GM18861 (cell line): Measurements from ENCODE around the gene CISH.

Experiments
- ATAC-seq: cut with Tn5 transposase; IDR thresholded peaks from one replicate; pipeline ENCODE4 v1.9.1; 2021; ENCODE audit not compliant: unreplicated experiment

Gene CISH, protein sequence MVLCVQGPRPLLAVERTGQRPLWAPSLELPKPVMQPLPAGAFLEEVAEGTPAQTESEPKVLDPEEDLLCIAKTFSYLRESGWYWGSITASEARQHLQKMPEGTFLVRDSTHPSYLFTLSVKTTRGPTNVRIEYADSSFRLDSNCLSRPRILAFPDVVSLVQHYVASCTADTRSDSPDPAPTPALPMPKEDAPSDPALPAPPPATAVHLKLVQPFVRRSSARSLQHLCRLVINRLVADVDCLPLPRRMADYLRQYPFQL

DNA sequence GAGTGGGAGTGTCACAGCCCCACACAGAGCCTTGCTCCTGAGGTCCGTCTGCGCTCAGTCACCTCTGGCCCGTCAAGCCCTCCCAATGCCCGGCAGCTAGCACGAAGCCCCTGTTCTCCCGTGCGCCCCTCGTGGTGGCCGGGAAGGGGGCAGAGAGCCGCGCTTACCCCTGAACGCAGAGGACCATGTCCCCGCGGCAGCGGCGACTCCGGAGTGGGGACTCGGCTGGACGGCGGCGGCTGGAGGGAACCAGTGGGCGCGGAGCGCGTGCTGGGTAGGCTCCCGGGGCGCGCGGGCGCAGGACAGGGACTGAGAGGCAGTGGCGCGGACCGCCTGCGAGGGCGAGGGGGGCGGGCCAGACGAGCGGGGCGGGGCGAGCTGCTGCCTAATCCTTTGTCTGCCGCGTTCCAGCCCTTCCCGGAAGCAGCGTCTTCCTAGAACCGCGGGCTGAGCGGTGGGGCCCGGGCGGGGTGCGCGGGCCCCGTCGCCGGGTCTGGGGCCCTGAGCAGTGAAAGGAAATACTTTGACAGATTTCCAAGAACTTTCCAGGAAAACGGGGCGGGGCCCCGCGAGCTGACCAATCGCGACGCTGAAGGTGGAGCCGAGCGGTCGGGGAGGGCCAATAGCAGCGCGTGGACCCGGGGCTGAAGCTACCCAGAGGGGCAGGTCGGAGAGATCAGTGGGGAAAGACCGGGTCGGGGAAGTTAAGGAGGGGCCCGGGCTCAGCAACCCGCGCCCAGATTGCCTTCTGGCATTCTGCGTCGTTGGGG, at the start of gene CISH:
CISH (minus strand) TSS at position 311 of the 770 bp plus-strand sequence; CDS start at position 187, 124 bp downstream.
- ATAC-seq: peak; percentile 53

DNA sequence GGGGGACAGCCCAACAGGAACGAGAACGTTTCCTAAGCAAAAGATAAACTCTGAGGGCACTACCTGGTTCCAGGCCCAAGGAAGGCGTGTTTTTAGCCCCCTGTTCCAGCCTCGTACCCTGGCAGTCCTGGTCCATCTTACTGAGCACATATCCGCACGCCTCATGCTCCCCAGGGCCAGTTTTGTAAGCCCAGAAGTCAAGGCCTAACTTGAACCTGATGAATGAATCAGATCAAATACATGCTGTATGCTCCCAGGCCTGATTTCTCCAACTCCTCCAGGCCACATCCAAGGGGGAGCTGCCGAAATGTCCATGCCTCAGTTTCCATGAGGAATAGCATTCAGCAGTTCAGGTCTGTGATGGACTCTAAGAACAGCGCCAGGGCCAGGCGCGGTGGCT, 48.8 kb upstream of the CISH start:
- ATAC-seq: no peak

DNA sequence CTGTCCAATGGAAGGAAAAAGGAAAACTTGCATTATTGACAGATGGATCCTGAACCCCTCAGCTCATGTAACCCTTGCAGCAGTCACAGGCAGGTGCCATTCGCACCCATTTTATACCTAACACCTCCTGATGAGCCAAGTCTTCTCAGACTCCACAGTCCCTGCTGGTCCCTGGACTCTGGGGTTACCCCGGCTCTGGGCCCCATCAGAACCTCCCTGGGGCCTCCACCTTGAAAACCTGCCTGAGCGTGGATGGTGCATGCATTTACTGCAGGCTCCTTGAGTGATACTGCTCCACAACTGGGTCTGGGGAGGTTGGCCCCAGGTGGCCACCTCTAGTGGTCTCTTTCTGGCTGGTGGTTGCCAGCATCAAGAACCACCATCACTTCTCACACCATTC, 47.3 kb upstream of the CISH start:
- ATAC-seq: no peak

DNA sequence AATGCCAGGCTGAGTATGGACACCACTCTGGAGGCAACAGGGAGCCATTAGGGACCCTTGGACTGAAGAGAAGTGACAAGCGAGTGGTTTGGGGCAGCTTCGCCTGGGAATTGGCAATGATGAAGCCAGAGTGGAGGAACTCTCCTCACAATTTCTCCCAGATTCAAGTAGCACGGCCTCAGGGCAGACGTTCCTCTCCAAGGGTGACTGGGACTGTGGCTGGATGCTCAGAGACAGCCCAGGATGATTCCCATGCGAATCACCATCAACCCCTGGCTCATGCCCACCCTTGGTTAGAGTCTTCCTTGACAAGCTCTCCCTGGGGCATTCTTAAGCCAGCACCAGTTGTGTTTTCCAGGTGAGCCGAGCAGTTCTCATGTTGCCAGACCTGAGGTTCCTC, 46.8 kb upstream of the CISH start:
- no peak for ATAC-seq

DNA sequence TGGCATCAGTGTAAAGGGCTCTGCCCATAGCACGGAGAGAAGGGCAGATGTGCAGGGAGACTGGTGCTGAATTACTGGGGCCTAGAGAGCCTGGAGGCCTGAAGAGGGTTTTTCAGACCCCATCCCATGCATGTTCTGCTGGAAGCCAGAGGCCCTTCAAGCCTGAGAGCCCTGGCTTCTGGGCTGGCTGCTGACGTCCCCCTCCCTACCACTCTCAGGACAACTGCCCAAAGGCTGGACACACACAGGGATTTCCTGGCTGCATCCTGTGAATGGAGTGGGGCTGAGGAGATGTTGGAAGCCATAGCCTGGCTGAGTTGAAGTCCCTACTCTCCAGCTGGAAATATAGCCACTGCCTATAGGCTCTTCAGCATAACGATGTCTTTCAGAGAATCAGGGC, 46.2 kb upstream of the CISH start:
- ATAC-seq: no peak

DNA sequence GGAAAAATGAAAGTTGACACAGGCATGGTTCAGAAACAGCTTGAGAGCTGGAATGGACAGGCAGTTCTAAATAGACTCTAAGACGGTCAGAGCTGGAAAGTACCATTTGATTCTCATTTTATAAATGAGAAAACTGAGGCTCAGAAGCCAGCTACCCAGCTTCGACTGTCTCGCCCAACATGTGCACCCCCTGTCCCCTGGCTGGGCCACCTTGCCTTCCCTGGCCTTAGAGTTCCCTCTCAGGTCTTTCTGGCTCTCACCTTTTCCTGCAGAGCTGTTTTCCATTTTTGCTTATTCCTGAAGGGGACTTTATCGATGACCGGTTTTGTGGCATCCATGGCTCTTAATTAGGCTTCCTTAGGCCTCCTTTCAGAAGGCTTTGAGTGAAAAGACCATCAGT, 45.8 kb upstream of the CISH start:
- ATAC-seq: no peak

DNA sequence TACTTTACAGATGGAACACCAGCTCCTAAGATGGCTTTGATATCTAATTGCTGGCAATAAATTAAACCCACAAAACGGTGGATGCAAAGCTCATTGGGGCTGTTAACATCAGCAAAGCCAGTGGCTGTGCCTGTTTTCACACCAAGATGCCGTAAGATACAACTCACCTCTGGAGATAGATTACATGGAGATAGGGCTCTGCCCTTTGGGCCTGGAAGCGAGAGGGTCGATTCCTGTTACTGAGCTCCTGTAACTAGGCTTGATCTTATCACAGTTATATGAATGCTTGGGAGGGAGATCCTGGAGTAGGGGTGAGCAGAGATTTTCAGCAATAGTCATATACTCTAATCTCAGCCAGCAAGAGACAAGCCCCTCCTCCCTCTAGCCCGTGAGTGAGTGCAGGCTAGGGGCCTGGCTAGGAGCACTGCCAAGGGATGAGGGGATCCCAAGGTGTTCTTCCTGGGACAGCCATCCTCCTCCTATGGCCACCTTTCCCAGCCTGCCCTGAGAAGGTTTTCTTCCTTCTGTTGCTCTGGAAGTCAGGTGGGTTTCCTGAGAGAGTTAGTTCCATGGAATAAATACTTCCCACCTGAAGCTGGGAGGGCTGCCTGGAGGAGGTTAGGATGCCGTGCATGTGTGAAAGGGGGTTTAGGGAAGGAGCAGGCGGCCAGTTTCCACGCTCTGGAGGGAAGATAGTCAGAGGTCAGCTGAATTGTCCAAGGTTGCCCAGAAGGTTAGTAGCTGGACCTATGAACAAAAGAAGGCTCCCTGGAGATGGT, 45.0 kb upstream of the CISH start:
- ATAC-seq: no peak

DNA sequence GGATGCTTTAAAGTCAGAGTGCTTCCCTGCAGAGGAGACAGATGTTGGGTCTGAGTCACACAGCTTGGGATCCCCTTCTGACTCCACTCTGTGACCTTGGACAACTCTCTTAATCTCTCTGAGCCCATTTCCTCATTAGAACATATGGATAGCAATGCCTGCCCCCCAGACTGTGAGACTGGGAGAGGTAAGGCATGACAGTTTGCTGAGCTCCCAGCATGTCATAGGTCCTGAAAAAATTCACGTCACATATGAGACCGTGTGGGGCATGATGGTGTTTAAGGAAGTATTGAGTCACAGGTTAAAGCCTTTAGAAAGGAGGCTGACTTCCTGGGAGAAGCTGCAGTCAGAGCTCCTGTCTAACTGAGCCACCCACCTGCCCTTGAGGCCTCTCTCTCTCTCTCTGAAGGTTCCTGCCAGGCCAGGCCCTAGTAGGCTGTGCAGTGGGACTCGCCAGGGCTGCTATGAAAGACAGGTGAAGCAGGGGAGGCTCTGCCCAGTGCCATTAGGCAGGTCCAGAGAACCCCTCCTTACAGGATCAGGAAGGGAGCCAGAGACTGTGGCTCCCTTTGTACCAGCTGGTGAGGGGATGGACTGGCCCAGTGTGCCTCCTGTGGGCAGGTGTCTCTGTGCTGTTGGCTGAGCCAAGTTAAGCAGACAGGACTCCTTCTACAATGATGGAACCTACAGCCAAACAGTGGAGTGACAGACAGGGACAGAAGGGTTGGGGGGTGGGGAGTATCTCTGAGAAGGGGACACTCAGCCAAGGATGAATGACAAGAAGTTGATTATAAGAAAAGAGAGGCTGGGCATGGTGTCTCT, 43.6 kb upstream of the CISH start:
- ATAC-seq: no peak

DNA sequence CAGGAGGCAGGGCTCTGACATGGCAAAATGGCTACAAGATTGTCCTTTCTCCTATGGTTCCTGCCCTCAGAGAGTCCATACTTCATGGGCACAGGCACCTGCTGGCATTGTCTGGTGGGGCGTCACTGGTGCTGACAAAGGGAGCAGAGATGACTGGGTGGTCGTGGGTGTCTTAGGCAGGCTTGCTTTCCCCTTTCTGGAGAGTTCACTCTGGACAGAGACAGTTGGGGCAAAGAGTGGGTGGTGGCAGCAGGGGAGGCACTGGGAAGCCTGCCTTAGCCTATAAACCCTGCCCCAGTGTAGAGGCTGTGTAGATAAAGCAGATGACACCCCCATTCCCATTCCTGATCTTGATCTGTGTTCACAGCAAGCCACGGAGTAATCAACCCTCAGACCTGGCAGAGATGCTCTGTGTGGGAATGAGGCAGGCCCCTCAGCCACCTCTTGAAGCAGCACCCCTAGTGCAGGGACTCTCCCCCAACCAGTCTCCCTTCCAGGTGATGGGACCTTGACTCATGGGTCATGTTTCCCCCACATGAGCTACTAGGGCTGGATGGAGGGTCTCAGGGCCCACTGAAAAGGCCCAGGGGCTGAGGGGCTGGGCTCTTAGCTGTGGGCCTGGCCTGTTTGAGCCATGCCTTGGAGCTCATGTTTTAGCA, 42.5 kb upstream of the CISH start:
- no peak for ATAC-seq

DNA sequence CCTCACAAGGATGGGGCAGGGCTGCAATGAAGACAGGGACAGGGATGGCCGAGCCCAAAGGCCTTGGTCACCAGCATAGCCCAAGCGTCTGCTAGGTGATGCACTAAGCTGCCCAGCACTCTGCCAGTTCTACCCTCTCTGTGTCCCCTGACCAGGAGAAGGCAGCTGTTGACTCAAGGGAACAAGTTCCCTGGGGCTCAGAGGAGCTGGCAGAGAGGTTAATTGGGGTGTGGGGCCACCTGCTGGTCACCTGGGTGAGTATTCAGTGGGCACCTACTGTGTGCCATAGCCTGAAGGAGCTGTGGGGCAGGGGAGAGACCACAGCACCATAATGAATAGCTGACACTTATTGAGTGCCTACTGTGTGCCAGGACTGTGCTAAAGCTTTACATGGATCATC, 41.1 kb upstream of the CISH start:
- no peak for ATAC-seq

DNA sequence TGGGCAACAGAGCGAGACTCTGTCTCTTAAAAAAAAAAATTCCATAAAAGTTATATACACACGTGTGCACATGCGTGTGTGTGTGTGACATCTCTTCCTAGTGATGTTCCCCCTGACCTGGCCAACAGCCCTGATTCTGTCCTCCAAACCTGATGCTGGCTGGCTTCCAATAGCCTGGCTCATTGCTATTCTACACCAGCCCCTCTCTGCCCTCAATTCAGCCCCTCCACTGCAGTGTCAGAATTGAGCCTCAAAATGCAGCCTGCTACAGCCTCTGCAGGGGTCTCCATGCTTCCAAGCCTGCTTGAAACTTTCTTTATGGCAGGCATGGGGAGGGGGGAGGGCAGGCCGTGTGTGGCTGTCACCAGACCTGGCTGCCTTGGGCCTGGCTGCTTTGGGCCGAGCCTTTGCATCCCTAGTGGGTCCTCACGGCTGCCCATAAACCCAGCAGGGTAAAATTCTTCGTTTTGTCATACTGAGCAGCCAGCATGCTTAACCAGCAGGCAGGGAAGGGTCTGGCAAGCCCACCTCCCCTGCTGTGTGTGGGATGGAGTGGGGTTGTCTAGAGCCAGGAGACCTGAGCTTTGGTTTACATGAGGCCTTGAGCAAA, 40.5 kb upstream of the CISH start:
- ATAC-seq: no peak

DNA sequence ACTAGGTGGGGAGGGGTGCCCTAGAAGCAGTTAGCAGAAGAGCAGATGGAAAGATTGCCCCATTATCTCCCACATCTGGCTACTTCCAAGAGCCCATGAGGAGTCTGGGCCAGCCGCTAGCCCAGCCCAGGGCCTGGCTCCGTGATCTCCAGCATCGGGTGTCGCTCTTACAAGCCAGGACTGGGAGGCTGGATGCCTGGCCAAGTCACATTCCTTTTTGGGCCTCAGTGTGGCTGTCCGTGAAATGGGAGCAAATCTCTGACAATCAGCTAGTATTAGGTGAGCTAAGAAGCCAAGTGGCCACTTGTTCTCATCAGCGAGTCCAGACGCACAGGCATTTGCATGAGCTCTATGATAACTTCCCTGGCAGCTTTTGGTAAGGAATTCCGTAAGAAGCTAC, 39.9 kb upstream of the CISH start:
- no peak for ATAC-seq

DNA sequence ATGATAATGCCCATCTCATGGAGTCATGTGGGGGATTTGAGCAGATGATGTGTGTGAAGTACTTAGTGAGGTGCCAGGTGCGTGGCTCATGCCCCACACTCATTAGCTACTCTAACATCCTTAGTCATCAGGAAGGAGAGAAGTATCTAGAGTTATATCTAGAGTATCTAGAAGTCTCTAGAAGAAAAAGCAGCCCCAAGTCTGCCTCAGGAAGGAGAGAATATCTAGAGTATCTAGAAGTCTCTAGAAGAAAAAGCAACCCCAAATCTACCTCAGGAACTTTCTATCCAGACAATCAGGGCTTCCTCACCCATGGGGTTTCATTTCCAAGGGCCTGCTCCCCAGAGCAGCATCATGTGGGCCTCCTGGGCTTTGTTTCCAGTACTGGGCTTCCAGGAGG, 38.4 kb upstream of the CISH start:
- ATAC-seq: no peak

DNA sequence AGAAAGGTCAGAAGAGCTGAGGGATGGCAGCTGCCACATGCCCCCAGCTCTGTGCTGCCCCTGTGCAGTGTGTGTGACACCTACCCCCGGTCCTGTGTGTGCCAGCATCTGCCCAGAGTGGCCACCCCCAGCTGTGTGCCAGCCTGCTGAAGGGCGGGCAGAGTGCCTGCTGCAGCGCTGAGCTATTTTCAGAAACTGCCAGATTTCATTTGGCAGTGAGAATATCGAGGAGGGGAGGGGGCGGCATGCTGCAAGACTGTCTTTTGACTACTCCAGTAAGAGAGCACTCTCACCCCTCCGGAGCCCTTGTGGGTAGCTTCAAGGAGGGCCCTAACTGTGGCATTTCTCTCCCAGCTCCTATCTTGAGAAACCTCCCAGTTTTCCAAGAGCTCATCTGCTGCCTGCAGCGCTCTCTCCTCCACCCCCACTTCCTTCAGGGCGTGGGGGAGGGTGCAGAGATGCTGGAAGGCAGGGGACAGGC, 37.9 kb upstream of the CISH start:
- no peak for ATAC-seq

DNA sequence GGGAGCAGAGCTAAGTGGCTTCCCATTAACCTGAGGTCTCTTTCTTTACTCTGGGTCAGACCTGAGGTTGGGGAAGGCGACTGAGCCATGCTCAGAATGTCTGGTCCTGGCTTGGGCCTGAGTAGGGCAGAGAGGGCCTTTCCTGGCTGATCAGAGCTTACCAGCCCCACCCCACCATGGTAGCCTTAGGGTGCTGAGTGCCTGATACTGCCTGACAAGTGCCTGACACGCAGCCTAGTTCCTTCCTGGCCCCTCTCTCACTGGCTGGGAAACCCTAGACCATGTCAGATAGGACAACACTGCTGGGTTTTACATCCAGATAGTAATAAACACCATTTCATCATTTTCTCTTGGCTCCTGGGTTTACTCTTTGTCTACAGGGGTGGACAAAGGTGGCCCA, 37.4 kb upstream of the CISH start:
- no peak for ATAC-seq

DNA sequence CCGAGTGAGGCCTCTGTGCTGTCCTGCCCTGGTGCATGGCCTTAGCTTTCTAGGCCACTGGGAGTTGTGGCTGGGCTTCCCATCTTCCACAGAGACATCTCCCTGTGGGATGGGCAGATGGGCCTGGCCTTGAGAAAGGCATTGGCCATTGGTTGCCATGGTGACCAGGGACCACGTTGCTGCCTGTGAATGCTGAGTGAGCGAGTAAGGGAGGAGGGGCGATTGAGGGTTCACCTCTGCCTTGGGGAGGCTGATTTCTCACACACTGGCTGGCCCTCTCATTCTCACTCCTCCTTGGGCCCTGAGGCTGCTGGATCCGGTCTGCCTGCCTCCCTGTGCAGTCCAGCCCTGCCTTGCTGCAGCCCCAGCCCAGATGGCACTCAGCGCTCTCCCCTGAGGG, 36.7 kb upstream of the CISH start:
- no peak for ATAC-seq

DNA sequence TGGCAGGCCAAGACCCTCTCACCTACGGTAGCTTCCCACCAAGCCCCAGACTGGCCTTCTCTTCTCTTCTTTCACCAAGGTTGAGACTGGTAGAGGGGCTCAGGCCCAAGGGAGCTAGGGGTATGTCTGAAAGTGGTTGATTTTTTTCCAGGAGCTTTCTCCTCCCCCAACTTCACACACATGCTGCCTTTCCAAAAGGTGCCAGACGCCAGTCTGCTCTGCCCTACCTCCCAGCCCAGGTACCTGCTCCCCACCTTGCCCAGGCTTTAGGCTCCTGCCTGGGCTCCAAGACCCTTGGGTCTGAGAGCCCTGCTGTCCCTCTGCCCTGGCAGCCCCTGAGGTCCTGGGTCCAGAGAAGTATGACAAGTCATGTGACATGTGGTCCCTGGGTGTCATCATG, 33.8 kb upstream of the CISH start:
- ATAC-seq: no peak

DNA sequence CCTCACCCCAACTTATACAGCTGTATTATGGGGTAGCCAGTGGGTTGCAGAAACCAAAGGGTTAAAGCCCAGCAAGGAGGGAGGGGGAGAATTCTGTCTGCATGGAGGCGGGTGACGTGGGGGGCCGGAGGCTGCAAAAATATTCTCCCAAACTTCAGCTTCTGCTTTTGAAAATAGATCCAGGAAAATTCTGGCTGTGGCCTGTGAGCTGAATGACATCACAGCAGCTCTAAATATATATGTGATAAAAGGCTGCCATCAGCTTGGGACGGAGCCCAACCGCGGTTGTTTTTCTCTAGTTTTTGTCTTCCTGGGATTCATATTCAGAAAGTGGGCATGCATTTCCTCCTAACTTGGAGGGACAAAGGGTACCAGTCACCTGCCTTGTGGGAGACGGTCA, 33.0 kb upstream of the CISH start:
- no peak for ATAC-seq

DNA sequence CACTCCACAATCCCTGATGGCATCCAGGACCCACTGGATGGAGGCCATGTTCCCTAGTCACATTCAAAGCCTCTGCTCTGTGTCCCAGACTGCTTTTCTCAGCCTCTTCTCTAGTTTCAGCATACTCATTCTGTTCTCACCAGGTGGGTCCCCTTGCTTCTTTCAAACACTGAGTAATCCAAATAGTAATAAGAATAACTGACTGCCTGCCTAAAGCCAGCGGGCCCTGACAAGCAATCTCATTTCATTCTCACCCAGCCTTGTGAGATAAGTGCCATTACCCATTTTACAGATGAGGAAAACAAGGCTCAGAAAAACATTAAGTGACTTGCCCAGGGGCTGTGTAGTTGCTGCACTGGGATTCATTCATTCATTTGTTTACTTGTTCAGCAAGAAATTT, 30.8 kb upstream of the CISH start:
- no peak for ATAC-seq

DNA sequence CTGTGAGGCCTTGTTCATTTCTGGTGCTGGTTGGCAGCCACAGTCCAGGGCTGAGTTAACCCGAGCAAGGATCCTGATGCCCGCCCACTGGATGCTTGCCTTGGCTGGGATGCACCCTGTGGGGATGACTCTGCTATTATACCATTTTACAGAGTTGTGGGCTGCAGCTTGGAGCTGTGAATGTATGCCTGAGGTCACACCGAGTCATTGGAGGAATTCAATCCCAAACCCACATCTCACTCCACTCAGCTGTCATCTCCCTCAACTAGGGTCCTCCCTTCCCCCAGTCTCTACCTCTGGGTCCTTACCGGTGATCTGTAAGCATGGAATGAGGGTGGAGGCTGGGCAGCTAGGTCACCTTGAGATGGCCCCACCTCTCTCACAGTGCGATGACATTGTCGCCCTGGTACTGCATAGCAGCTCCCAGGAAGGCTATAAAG, 27.5 kb upstream of the CISH start:
- no peak for ATAC-seq
